K562 (cell line): ENCODE results near the gene PPP1R15A. TPM values are rescaled to one million over a fixed set of nuclear protein-coding genes. Genes with fewer than 3 reads are reported as not detected.

Source experiments
- BRCA1 ChIP-seq, 2 experiments: fragments of 450-650 bp in 1 of 2; sonication (generic) in 1 of 2; formaldehyde crosslinking in 1 of 2; IDR thresholded peaks; 2 replicates each; pipeline versions ENCODE4 v1.5.0 to v1.6.1; 2017 to 2020; ENCODE audit warnings: mild to moderate bottlenecking in 1 of 2, missing genetic modification reagents in 1 of 2
- CLOCK ChIP-seq: fragments of 250-450 bp; sonication (Bioruptor Pico); IDR thresholded peaks from 2 replicates; pipeline ENCODE4 v1.4.0; 2020; ENCODE audit warnings: mild to moderate bottlenecking, moderate library complexity, borderline replicate concordance
- JUNB ChIP-seq: fragments of 450-650 bp; formaldehyde crosslinking; conservative IDR thresholded peaks from 2 replicates; pipeline ENCODE4 v1.4.0; 2020; ENCODE audit warnings: mild to moderate bottlenecking
- KLF1 ChIP-seq: fragments of 450-650 bp; IDR thresholded peaks from 2 replicates; pipeline ENCODE4 v1.6.1; 2016; ENCODE audit warnings: missing genetic modification characterization, missing compliant biosample characterization
- NCOR1 ChIP-seq: fragments of 450-650 bp; IDR thresholded peaks from 2 replicates; pipeline ENCODE4 v1.6.1; 2016; ENCODE audit warnings: mild to moderate bottlenecking, moderate library complexity
- NFATC3 ChIP-seq: fragments of 450-650 bp; IDR thresholded peaks from 2 replicates; pipeline ENCODE4 v1.6.1; 2017; ENCODE audit warnings: mild to moderate bottlenecking
- NONO ChIP-seq, 2 experiments: fragments of 200-400 bp in 1 of 2; fragments of 450-650 bp in 1 of 2; formaldehyde crosslinking in 1 of 2; IDR thresholded peaks; 2 replicates each; pipeline ENCODE4 v1.6.1; 2017; ENCODE audit warnings: low read depth in 2 of 2, mild to moderate bottlenecking in 2 of 2, moderate library complexity in 2 of 2, low read length in 1 of 2
- PYGO2 ChIP-seq: fragments of 450-650 bp; IDR thresholded peaks from 2 replicates; pipeline ENCODE4 v1.6.1; 2016; ENCODE audit warnings: mild to moderate bottlenecking, missing genetic modification characterization, moderate library complexity, missing compliant biosample characterization
- RFX1 ChIP-seq: fragments of 450-650 bp; IDR thresholded peaks from 2 replicates; pipeline ENCODE4 v1.6.1; 2016; ENCODE audit warnings: mild to moderate bottlenecking, moderate library complexity
- TAF7 ChIP-seq: fragments of 450-650 bp; IDR thresholded peaks from 2 replicates; pipeline ENCODE4 v1.6.1; 2016; ENCODE audit warnings: missing genetic modification characterization, missing compliant biosample characterization
- ZNF584 ChIP-seq: fragments of 200-800 bp; sonication (Bioruptor generic); IDR thresholded peaks from 2 replicates; pipeline ENCODE4 v1.6.1; 2016; ENCODE audit warnings: low read depth, mild to moderate bottlenecking, missing genetic modification characterization, missing compliant biosample characterization
- ZNF695 ChIP-seq: fragments of 450-650 bp; formaldehyde crosslinking; IDR thresholded peaks from 2 replicates; pipeline ENCODE4 v1.4.0; 2020; ENCODE audit warnings: mild to moderate bottlenecking, moderate library complexity
- ZNF766 ChIP-seq: fragments of 200-800 bp; sonication (Bioruptor generic); conservative IDR thresholded peaks from 2 replicates; pipeline ENCODE4 v1.6.1; 2016; ENCODE audit warnings: missing genetic modification characterization, missing compliant biosample characterization
- ZNF778 ChIP-seq: fragments of 450-650 bp; formaldehyde crosslinking; IDR thresholded peaks from 2 replicates; pipeline ENCODE4 v1.4.0; 2020; ENCODE audit warnings: mild to moderate bottlenecking, moderate library complexity
- ZNF830 ChIP-seq: fragments of 250-450 bp; sonication (Bioruptor Pico); IDR thresholded peaks from 2 replicates; pipeline ENCODE4 v1.5.0; 2021; ENCODE audit warnings: mild to moderate bottlenecking
- polyA plus RNA-seq, 8 experiments: library from polyadenylated mRNA; depleted of rRNA in 4 of 8; stranded (reverse) in 5 of 8; unstranded in 3 of 8; fragments of >200 nt; fragmentation: Nextera tagmentation in 2 of 8; fragmentation: Illumina TruSeq in 1 of 8; extraction: Ambion mirVana in 2 of 8; extraction: Trizol in 1 of 8; gene quantifications; 2 replicates each; pipeline versions ENCODE4 v1.2.1 to v1.2.3, GENCODE V29; 2011 to 2014; ENCODE audit warnings: inconsistent platforms in 1 of 8, missing spikeins in 1 of 8
- total RNA-seq, 7 experiments: library from RNA; depleted of rRNA in 6 of 7; stranded (reverse); fragments of >200 nt in 6 of 7; fragmentation: Illumina TruSeq in 2 of 7; extraction: Trizol in 2 of 7; gene quantifications; 2 replicates each; pipeline versions ENCODE4 v1.2.1 to v1.2.3, GENCODE V29; 2011 to 2021; ENCODE audit warnings: low replicate concordance in 1 of 7
- TF ChIP-seq, protein P1 (sequence below): fragments of 450-650 bp; IDR thresholded peaks from 2 replicates; pipeline ENCODE4 v1.6.1; 2017; ENCODE audit warnings: antibody characterized with exemption
- TF ChIP-seq, protein P2 (sequence below): sonication (generic); formaldehyde crosslinking; IDR thresholded peaks from 2 replicates; pipeline ENCODE4 v1.8.1; 2023; ENCODE audit warnings: missing genetic modification reagents, mild to moderate bottlenecking, borderline replicate concordance
- TF ChIP-seq, protein P3 (sequence below): sonication (generic); formaldehyde crosslinking; IDR thresholded peaks from 2 replicates; pipeline ENCODE4 v1.8.1; 2022; ENCODE audit warnings: missing genetic modification reagents

PPP1R15A gene
- total and polyA plus RNA-seq, 9 of the 15 experiments (the other 6 are each of a cell fraction or from before 2014, with no cell fraction given) = 0.42 to 73.7 (median 44.0) TPM

DNA sequence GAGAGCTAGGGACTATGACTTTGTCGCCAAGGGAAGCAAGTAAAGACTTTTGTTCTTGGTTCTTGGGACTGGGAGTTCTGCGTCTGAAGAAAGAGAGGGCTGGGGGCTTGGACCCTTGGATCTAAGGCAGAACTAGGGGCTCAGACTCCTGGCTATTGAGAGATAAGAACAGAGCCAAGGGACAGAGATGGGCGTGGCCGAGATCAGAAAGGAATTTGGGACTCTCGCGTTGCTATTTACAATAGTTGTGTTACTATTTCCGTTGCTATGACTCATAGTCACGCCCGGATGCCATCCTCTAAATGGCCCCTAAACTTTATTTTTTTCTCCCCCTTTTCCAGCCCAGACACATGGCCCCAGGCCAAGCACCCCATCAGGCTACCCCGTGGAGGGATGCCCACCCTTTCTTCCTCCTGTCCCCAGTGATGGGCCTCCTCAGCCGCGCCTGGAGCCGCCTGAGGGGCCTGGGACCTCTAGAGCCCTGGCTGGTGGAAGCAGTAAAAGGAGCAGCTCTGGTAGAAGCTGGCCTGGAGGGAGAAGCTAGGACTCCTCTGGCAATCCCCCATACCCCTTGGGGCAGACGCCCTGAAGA is 759 bp downstream of the PPP1R15A start (continued):
- no peak for TF ChIP-seq CLOCK (CRISPR knock-in tag)
- TF ChIP-seq, protein P1, sequence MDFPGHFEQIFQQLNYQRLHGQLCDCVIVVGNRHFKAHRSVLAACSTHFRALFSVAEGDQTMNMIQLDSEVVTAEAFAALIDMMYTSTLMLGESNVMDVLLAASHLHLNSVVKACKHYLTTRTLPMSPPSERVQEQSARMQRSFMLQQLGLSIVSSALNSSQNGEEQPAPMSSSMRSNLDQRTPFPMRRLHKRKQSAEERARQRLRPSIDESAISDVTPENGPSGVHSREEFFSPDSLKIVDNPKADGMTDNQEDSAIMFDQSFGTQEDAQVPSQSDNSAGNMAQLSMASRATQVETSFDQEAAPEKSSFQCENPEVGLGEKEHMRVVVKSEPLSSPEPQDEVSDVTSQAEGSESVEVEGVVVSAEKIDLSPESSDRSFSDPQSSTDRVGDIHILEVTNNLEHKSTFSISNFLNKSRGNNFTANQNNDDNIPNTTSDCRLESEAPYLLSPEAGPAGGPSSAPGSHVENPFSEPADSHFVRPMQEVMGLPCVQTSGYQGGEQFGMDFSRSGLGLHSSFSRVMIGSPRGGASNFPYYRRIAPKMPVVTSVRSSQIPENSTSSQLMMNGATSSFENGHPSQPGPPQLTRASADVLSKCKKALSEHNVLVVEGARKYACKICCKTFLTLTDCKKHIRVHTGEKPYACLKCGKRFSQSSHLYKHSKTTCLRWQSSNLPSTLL = no peak
- TF ChIP-seq JUNB (CRISPR knock-in tag) = peak; percentile 61; the same call in 1 of the 2 replicates
- TF ChIP-seq, protein P2, sequence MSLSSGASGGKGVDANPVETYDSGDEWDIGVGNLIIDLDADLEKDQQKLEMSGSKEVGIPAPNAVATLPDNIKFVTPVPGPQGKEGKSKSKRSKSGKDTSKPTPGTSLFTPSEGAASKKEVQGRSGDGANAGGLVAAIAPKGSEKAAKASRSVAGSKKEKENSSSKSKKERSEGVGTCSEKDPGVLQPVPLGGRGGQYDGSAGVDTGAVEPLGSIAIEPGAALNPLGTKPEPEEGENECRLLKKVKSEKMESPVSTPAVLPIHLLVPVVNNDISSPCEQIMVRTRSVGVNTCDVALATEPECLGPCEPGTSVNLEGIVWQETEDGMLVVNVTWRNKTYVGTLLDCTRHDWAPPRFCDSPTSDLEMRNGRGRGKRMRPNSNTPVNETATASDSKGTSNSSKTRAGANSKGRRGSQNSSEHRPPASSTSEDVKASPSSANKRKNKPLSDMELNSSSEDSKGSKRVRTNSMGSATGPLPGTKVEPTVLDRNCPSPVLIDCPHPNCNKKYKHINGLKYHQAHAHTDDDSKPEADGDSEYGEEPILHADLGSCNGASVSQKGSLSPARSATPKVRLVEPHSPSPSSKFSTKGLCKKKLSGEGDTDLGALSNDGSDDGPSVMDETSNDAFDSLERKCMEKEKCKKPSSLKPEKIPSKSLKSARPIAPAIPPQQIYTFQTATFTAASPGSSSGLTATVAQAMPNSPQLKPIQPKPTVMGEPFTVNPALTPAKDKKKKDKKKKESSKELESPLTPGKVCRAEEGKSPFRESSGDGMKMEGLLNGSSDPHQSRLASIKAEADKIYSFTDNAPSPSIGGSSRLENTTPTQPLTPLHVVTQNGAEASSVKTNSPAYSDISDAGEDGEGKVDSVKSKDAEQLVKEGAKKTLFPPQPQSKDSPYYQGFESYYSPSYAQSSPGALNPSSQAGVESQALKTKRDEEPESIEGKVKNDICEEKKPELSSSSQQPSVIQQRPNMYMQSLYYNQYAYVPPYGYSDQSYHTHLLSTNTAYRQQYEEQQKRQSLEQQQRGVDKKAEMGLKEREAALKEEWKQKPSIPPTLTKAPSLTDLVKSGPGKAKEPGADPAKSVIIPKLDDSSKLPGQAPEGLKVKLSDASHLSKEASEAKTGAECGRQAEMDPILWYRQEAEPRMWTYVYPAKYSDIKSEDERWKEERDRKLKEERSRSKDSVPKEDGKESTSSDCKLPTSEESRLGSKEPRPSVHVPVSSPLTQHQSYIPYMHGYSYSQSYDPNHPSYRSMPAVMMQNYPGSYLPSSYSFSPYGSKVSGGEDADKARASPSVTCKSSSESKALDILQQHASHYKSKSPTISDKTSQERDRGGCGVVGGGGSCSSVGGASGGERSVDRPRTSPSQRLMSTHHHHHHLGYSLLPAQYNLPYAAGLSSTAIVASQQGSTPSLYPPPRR = no peak
- TF ChIP-seq RFX1 = peak; percentile 86
- TF ChIP-seq NONO (IDR thresholded peaks at IDR 0.05; ENCODE audit: low read depth in 2 of 2, low read length in 1 of 2) = no peak
- no peak for TF ChIP-seq ZNF766
- TF ChIP-seq KLF1 (tag) = no peak; the same call in 1 of the 2 replicates
- no peak for TF ChIP-seq ZNF778 (CRISPR knock-in tag)
- no peak for TF ChIP-seq PYGO2 (tag)
- TF ChIP-seq TAF7 = 0 out of 2 replicates have a peak, but pooled peaks have one; percentile 1
- no peak for TF ChIP-seq ZNF695 (CRISPR knock-in tag)
- TF ChIP-seq BRCA1 (IDR thresholded peaks at IDR 0.05) = no peak
- no peak for TF ChIP-seq BRCA1 (CRISPR knock-in tag; IDR thresholded peaks at IDR 0.05)
- no peak for TF ChIP-seq NFATC3
- no peak; the same call in 1 of the 2 replicates for TF ChIP-seq ZNF584
- TF ChIP-seq, protein P3, sequence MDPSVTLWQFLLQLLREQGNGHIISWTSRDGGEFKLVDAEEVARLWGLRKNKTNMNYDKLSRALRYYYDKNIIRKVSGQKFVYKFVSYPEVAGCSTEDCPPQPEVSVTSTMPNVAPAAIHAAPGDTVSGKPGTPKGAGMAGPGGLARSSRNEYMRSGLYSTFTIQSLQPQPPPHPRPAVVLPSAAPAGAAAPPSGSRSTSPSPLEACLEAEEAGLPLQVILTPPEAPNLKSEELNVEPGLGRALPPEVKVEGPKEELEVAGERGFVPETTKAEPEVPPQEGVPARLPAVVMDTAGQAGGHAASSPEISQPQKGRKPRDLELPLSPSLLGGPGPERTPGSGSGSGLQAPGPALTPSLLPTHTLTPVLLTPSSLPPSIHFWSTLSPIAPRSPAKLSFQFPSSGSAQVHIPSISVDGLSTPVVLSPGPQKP = no peak
- TF ChIP-seq NCOR1 = peak; percentile 14
- no peak for TF ChIP-seq ZNF830 (CRISPR knock-in tag)
